H1 (cell line): ENCODE measurements around the gene RBM34. TPM values are rescaled to one million over a fixed set of nuclear protein-coding genes. Genes with fewer than 3 reads are reported as not detected.

Experiments
- CTCF ChIA-PET: fragments of 300-600 bp; sonication (Branson Sonifier 250); formaldehyde crosslinking; loops from one replicate; lab custom pipeline; 2021; ENCODE audit not compliant: partially characterized antibody; lab: Charles Lee
- POLR2A ChIA-PET: fragments of 300-600 bp; sonication (Branson Sonifier 250); formaldehyde crosslinking; loops from one replicate; lab custom pipeline; 2021; ENCODE audit warnings: inconsistent platforms; ENCODE audit not compliant: partially characterized antibody; lab: Charles Lee
- DNase-seq, 2 experiments: peaks; one replicate each; pipeline versions ENCODE4 v3.0.0 to v3.0.0-alpha.2; 2010 to 2022; ENCODE audit warnings: low spot score in 2 of 2, low read depth in 1 of 2, mixed read lengths in 1 of 2
- FAIRE-seq: peaks from 2 replicates; lab custom pipeline; 2011; peaks lifted over from hg19 to GRCh38; lab: Jason Lieb, UNC
- H2AFZ ChIP-seq: 2 replicates; pipeline ENCODE4 v1.8.1; 2012; ENCODE audit warnings: low read length, inconsistent platforms
- H2AK5ac ChIP-seq: 2 replicates; pipeline ENCODE4 v1.6.1; 2013; ENCODE audit warnings: low read depth, low read length
- H2BK120ac ChIP-seq: replicated peaks from 2 replicates; pipeline ENCODE3; 2013; ENCODE audit warnings: low read depth, low read length, inconsistent platforms
- H2BK12ac ChIP-seq: 2 replicates; pipeline ENCODE4 v1.6.1; 2013; ENCODE audit warnings: low read depth, low read length
- H2BK15ac ChIP-seq: 2 replicates; pipeline ENCODE4 v1.6.1; 2013; ENCODE audit warnings: low read length
- H2BK20ac ChIP-seq: 2 replicates; pipeline ENCODE4 v1.6.1; 2013; ENCODE audit warnings: low read length
- H2BK5ac ChIP-seq: 2 replicates; pipeline ENCODE4 v1.6.1; 2013; ENCODE audit warnings: low read depth, low read length
- H3K14ac ChIP-seq: 2 replicates; pipeline ENCODE4 v1.6.1; 2013; ENCODE audit warnings: inconsistent platforms; ENCODE audit not compliant: insufficient read length
- H3K18ac ChIP-seq: 2 replicates; pipeline ENCODE4 v1.6.1; 2013; ENCODE audit warnings: low read length; ENCODE audit errors: extremely low read depth
- H3K23ac ChIP-seq: 2 replicates; pipeline ENCODE4 v1.6.1; 2013; ENCODE audit warnings: inconsistent platforms; ENCODE audit not compliant: insufficient read length
- H3K23me2 ChIP-seq: 2 replicates; pipeline ENCODE4 v1.6.1; 2013; ENCODE audit warnings: low read depth, low read length
- H3K27ac ChIP-seq: 2 replicates; pipeline ENCODE4 v1.6.1; 2011; ENCODE audit warnings: low read depth, low read length, inconsistent platforms
- H3K27me3 ChIP-seq, 4 experiments: replicated peaks in 1 of 4; 1 replicate in 1 of 4; 2 replicates in 3 of 4; pipeline versions ENCODE4 v1.6.1 to v1.8.1; 2011 to 2013; ENCODE audit warnings: low read length in 3 of 4, mild to moderate bottlenecking in 3 of 4, inconsistent platforms in 2 of 4, mixed read lengths in 2 of 4, moderate library complexity in 1 of 4; ENCODE audit not compliant: control insufficient read depth in 3 of 4, insufficient read depth in 3 of 4; ENCODE audit errors: extremely low read depth in 1 of 4
- H3K36me3 ChIP-seq, 4 experiments: 2 replicates each; pipeline versions ENCODE4 v1.6.1 to v1.8.1; 2011 to 2013; ENCODE audit warnings: mild to moderate bottlenecking in 4 of 4, low read length in 3 of 4, moderate library complexity in 2 of 4, control low read depth in 1 of 4, inconsistent platforms in 1 of 4; ENCODE audit not compliant: insufficient read depth in 4 of 4, control insufficient read depth in 2 of 4
- H3K4ac ChIP-seq: replicated peaks from 2 replicates; pipeline ENCODE3; 2013; ENCODE audit warnings: low read length, low read depth, mixed read lengths, inconsistent platforms; ENCODE audit not compliant: insufficient read length
- H3K4me1 ChIP-seq, 4 experiments: replicated peaks in 1 of 4; 1 replicate in 1 of 4; 2 replicates in 3 of 4; pipeline versions ENCODE4 v1.6.1 to v1.8.1; 2011 to 2013; ENCODE audit warnings: low read length in 3 of 4, inconsistent platforms in 2 of 4, mixed read lengths in 1 of 4; ENCODE audit not compliant: insufficient read depth in 4 of 4, control insufficient read depth in 3 of 4
- H3K4me2 ChIP-seq, 2 experiments: 2 replicates each; pipeline versions ENCODE4 v1.6.1 to v1.8.1; 2011 to 2013; ENCODE audit warnings: low read depth in 2 of 2, low read length in 2 of 2, control low read depth in 1 of 2, inconsistent platforms in 1 of 2, mild to moderate bottlenecking in 1 of 2; ENCODE audit not compliant: insufficient read depth in 1 of 2
- H3K4me3 ChIP-seq, 4 experiments: fragments of 200-600, 300-600 bp in 1 of 4; sonication (generic), shearing (Covaris generic), sonication (Bioruptor Twin) in 1 of 4; 2 replicates each; pipeline versions ENCODE4 v1.5.1 to v1.8.1; 2011 to 2016; ENCODE audit warnings: low read length in 4 of 4, low read depth in 3 of 4, control low read depth in 2 of 4, inconsistent platforms in 2 of 4, mild to moderate bottlenecking in 2 of 4, mixed read lengths in 1 of 4, moderate library complexity in 1 of 4; ENCODE audit not compliant: insufficient read depth in 2 of 4; ENCODE audit errors: extremely low read depth in 1 of 4
- H3K56ac ChIP-seq: replicated peaks from 2 replicates; pipeline ENCODE3; 2013; ENCODE audit warnings: low read depth, mild to moderate bottlenecking, mixed read lengths, low read length, inconsistent platforms; ENCODE audit not compliant: insufficient read length
- H3K79me1 ChIP-seq: 2 replicates; pipeline ENCODE4 v1.6.1; 2013; ENCODE audit warnings: low read depth, low read length, control low read depth
- H3K79me2 ChIP-seq, 2 experiments: 2 replicates each; pipeline versions ENCODE4 v1.6.1 to v1.8.1; 2012 to 2013; ENCODE audit warnings: low read length in 2 of 2, mild to moderate bottlenecking in 2 of 2, inconsistent platforms in 1 of 2; ENCODE audit not compliant: insufficient read depth in 2 of 2, control insufficient read depth in 1 of 2
- H3K9ac ChIP-seq, 4 experiments: replicated peaks in 1 of 4; 1 replicate in 1 of 4; 2 replicates in 3 of 4; pipeline versions ENCODE4 v1.6.1 to v1.8.1; 2011 to 2013; ENCODE audit warnings: low read depth in 3 of 4, low read length in 3 of 4, control low read depth in 2 of 4, mild to moderate bottlenecking in 2 of 4, moderate library complexity in 2 of 4, inconsistent platforms in 1 of 4; ENCODE audit errors: extremely low read depth in 1 of 4
- H3K9me3 ChIP-seq, 2 experiments: 2 replicates each; pipeline versions ENCODE4 v1.6.1 to v1.8.1; 2012 to 2013; ENCODE audit warnings: mild to moderate bottlenecking in 2 of 2, moderate library complexity in 2 of 2, control low read depth in 1 of 2, inconsistent platforms in 1 of 2, low read depth in 1 of 2, low read length in 1 of 2, mixed read lengths in 1 of 2; ENCODE audit not compliant: insufficient read depth in 2 of 2
- H4K20me1 ChIP-seq, 2 experiments: replicated peaks in 1 of 2; 2 replicates each; pipeline versions ENCODE3 to v1.8.1; 2011 to 2013; ENCODE audit warnings: inconsistent platforms in 2 of 2, low read length in 2 of 2, mild to moderate bottlenecking in 1 of 2; ENCODE audit not compliant: insufficient read depth in 2 of 2, control insufficient read depth in 1 of 2
- H4K5ac ChIP-seq: 2 replicates; pipeline ENCODE4 v1.6.1; 2013; ENCODE audit warnings: low read length, low read depth, mixed read lengths, inconsistent platforms; ENCODE audit not compliant: insufficient read length
- H4K8ac ChIP-seq: 2 replicates; pipeline ENCODE4 v1.8.0; 2013; ENCODE audit warnings: mild to moderate bottlenecking, moderate library complexity, low read length, inconsistent platforms; ENCODE audit not compliant: insufficient read depth; ENCODE audit errors: extremely low read depth
- H4K91ac ChIP-seq: replicated peaks from 2 replicates; pipeline ENCODE3; 2013; ENCODE audit warnings: low read length, mixed read lengths, inconsistent platforms; ENCODE audit not compliant: insufficient read length
- POLR2A ChIP-seq, 2 experiments: IDR thresholded peaks; 1 replicate in 1 of 2; 2 replicates in 1 of 2; pipeline ENCODE4 v1.6.1; 2011; ENCODE audit warnings: low read depth in 2 of 2, low read length in 2 of 2, mild to moderate bottlenecking in 2 of 2; ENCODE audit errors: control extremely low read depth in 1 of 2
- RFX5 ChIP-seq: IDR thresholded peaks from 2 replicates; pipeline ENCODE4 v1.6.1; 2011; ENCODE audit warnings: low read depth, low read length, improper control_type of control experiment, borderline replicate concordance
- WGBS, 2 experiments: shearing (Covaris generic) in 1 of 2; methylation state at CpG; one replicate each; pipeline versions ENCODE4 v1.1.6 to v1.1.7; 2013 to 2015; ENCODE audit warnings: low lambda C conversion rate in 2 of 2, mixed read lengths in 2 of 2, inconsistent platforms in 1 of 2, low coverage in 1 of 2, missing lambda C conversion rate in 1 of 2; ENCODE audit not compliant: insufficient replicate concordance in 2 of 2, insufficient coverage in 1 of 2, insufficient read length in 1 of 2; ENCODE audit errors: extremely low coverage in 1 of 2, missing lambda C conversion rate in 1 of 2; 5-methylcytosine and 5-hydroxymethylcytosine counted together
- polyA plus RNA-seq, 7 experiments: library from polyadenylated mRNA; depleted of rRNA in 3 of 7; stranded (reverse) in 5 of 7; unstranded in 2 of 7; fragments of >200 nt in 5 of 7; fragments of 200-250 nt in 2 of 7; gene quantifications; 1 replicate in 5 of 7; 2 replicates in 1 of 7; 4 replicates in 1 of 7; pipeline versions ENCODE4 v1.2.1 to v1.2.3, GENCODE V29; 2011 to 2013; ENCODE audit warnings: missing spikeins in 2 of 7, mixed read lengths in 2 of 7
- total RNA-seq: library from RNA; stranded (reverse); fragmentation: NEBNext Ultra II Directional; extraction: Animal tissue kit (Norgen Biotek cat#: 25700); gene quantifications from 2 replicates; pipeline ENCODE4 v1.2.1, GENCODE V29; 2021

The RBM34 gene
- total and polyA plus RNA-seq, 2 of the 8 experiments (the other 6 are each of a cell fraction or from before 2014, with no cell fraction given), result 18.8 to 108 TPM

DNA sequence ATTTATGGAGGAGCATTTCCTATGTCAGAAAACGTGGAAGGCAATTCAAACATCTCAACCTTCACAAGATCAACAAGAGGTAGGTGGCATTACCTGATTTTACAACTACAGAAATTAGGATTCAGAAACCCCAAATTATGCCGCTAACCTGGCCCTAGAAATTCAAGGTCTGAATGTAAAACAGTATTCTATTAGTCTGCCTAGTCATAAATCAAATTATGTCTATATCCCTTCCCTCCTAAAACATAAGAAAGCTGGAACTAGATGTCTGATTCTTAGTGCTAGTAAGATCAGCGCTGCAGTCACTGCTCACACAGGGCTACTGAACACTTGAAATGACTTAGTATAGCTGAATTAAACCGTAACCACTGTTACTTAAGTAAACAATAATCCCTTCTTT is 33.8 kb downstream of the RBM34 start:
- 55% methylated on average over 4 of the region's 4 CpGs; no CpG with 5 or more reads in 1 of the 2 experiments for WGBS, 2 experiments
- H3K4me2 ChIP-seq, result peak overlapping the region; percentile 77
- H4K20me1 ChIP-seq, result peaks cover 19 to 29% of the 10 kb centered on the region in 2 experiments
- peaks cover 46 to 65% of the 10 kb centered on the region in 2 experiments for H3K79me2 ChIP-seq
- no peak overlapping the region for H3K4ac ChIP-seq
- no peaks in the 10 kb centered on the region for H3K9me3 ChIP-seq
- DNase-seq (no peak), FAIRE-seq (no peak)
- H4K8ac ChIP-seq, result no peak overlapping the region
- H2BK12ac ChIP-seq, result no peak overlapping the region
- H3K56ac ChIP-seq, result no peak overlapping the region
- H3K4me1 ChIP-seq, result peaks cover 0 to 6% (median 3%) of the 10 kb centered on the region in 4 experiments; a peak in 5 of 7 replicates
- ChIA-PET CTCF (interaction anchor here (2.0 kb wide), 1 partner anchor 11 kb away, joined by 8 read pairs; no protein-coding TSS in a partner anchor), POLR2A (interaction anchor here (0.7 to 7.1 kb wide), 9 partner anchors 9 to 74 kb away, joined by 3 to 83 read pairs (median 6); partner anchors contain the start of gene RBM34)
- peak overlapping the region; percentile 81 to 96 (median 90) for H3K4me3 ChIP-seq
- H3K14ac ChIP-seq, result no peak overlapping the region
- H3K18ac ChIP-seq, result no peak overlapping the region
- peak overlapping the region; percentile 3 to 98 (median 76); a peak in 6 of 7 replicates for H3K9ac ChIP-seq
- no peak overlapping the region for H2BK15ac ChIP-seq
- H4K91ac ChIP-seq, result no peak overlapping the region
- no peak overlapping the region for H2AK5ac ChIP-seq
- no peak overlapping the region for H2BK120ac ChIP-seq
- H3K23ac ChIP-seq, result no peak overlapping the region
- no peak overlapping the region for H2AFZ ChIP-seq
- H2BK5ac ChIP-seq, result no peak overlapping the region
- TF ChIP-seq RFX5 (no peak), POLR2A (IDR thresholded peaks at IDR 0.05; ENCODE audit: control extremely low read depth in 1 of 2, low read depth in 2 of 2, low read length in 2 of 2) (0 out of 3 replicates have a peak, but pooled peaks of 1 of the 2 experiments have one; percentile 33)
- no peaks in the 10 kb centered on the region for H3K27me3 ChIP-seq
- H3K27ac ChIP-seq, result no peak overlapping the region
- peaks cover 2 to 34% (median 8%) of the 10 kb centered on the region in 4 experiments; a peak in 6 of 8 replicates for H3K36me3 ChIP-seq
- H2BK20ac ChIP-seq, result no peak overlapping the region
- H3K79me1 ChIP-seq, result no peaks in the 10 kb centered on the region
- H3K23me2 ChIP-seq, result peaks cover 6% of the 10 kb centered on the region; the same call in 1 of the 2 replicates
- no peak overlapping the region for H4K5ac ChIP-seq
